ENCODE measurements around the gene RASSF5. TPM values are rescaled to one million over a fixed set of nuclear protein-coding genes. Genes with fewer than 3 reads are reported as not detected.

Gene RASSF5
- total RNA-seq, 2 experiments from 2014 or later: 153 to 156 TPM

DNA sequence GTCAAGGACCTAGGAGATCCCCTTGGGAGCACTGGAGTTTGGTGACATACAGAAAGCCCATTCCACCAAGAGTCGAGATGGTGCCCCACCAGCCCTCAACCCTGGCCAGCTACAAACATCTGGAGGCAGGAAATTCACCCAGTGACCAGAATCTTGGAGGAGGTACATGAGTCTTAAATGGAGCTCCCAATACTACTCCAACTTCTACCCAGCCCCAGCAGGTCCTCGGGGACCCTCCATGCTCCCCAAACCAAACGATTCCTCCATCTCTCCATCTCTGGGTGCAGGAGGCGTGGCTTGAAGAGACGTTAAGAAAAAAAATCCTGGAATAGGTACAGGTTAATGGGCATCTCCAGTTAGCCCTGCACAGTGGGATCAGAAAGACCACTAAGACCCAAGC lies 5.5 kb upstream of the RASSF5 start:
- Mint-ChIP-seq H3K27me3 (no peaks in the 10 kb centered on the region), H3K4me1 (ENCODE audit: low read depth) (peaks cover 22% of the 10 kb centered on the region), H3K9me3 (no peaks in the 10 kb centered on the region), H3K4me3 (no peak overlapping the region), H3K36me3 (ENCODE audit: low read depth) (peaks cover 18% of the 10 kb centered on the region), H3K27ac (no peak overlapping the region)
- Histone ChIP-seq H3K9me3 (ENCODE audit: control insufficient read depth in 1 of 2, insufficient read depth in 1 of 2, low read length in 2 of 2) (no peaks in the 10 kb centered on the region), H3K36me3 (ENCODE audit: insufficient read depth, low read length) (peaks cover 20% of the 10 kb centered on the region), H3K27ac (ENCODE audit: low read depth in 1 of 2, low read length in 2 of 2) (no peak overlapping the region), H3K27me3 (ENCODE audit: control insufficient read depth in 1 of 2, insufficient read depth in 2 of 2, low read length in 2 of 2) (no peaks in the 10 kb centered on the region), H3K4me1 (ENCODE audit: insufficient read depth, low read length) (peaks cover 19% of the 10 kb centered on the region), H3K4me3 (ENCODE audit: low read length) (no peak overlapping the region)
- intact Hi-C loops (cut with DNase I, micrococcal nuclease): no loop called here
- DNase-seq (no peak), ATAC-seq (ENCODE audit: poor library complexity) (no peak)
- POLR2A ChIA-PET: no interaction called here
- CTCF ChIA-PET: no interaction called here
- TF ChIP-seq, protein P1, sequence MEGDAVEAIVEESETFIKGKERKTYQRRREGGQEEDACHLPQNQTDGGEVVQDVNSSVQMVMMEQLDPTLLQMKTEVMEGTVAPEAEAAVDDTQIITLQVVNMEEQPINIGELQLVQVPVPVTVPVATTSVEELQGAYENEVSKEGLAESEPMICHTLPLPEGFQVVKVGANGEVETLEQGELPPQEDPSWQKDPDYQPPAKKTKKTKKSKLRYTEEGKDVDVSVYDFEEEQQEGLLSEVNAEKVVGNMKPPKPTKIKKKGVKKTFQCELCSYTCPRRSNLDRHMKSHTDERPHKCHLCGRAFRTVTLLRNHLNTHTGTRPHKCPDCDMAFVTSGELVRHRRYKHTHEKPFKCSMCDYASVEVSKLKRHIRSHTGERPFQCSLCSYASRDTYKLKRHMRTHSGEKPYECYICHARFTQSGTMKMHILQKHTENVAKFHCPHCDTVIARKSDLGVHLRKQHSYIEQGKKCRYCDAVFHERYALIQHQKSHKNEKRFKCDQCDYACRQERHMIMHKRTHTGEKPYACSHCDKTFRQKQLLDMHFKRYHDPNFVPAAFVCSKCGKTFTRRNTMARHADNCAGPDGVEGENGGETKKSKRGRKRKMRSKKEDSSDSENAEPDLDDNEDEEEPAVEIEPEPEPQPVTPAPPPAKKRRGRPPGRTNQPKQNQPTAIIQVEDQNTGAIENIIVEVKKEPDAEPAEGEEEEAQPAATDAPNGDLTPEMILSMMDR (IDR thresholded peaks at IDR 0.05): no peak

DNA sequence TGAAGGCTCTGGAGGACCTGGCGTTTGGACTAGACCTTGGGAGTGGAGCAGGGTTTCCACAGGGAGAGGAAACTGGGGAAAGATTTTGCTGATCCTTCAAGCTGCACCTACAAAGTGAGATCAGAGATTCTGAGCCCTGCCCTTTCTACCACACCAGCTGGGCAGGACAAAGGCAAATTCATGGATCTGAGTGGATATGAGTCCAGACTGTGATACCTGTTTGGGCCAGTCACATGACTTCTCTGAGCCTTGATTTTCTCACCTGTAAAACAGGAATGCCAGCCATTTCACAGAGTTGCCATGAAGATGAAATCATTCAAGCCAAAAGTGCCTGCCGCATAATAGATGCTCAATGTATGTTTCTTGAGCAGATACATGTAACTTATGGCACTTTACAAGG lies 4.9 kb upstream of the RASSF5 start:
- DNase-seq (no peak), ATAC-seq (ENCODE audit: poor library complexity) (no peak)
- Mint-ChIP-seq H3K27me3 (no peaks in the 10 kb centered on the region), H3K9me3 (no peaks in the 10 kb centered on the region), H3K27ac (no peak overlapping the region), H3K4me1 (ENCODE audit: low read depth) (peaks cover 22% of the 10 kb centered on the region), H3K36me3 (ENCODE audit: low read depth) (peaks cover 14% of the 10 kb centered on the region), H3K4me3 (no peak overlapping the region)
- ChIA-PET CTCF (no interaction called here), POLR2A (no interaction called here)
- H3K27me3 ChIP-seq (ENCODE audit: control insufficient read depth in 1 of 2, insufficient read depth in 2 of 2, low read length in 2 of 2): no peaks in the 10 kb centered on the region
- H3K4me3 ChIP-seq (ENCODE audit: low read length): no peak overlapping the region
- no peaks in the 10 kb centered on the region for H3K9me3 ChIP-seq (ENCODE audit: control insufficient read depth in 1 of 2, insufficient read depth in 1 of 2, low read length in 2 of 2)
- intact Hi-C loops (cut with DNase I, micrococcal nuclease): no loop called here
- H3K4me1 ChIP-seq (ENCODE audit: insufficient read depth, low read length): peaks cover 23% of the 10 kb centered on the region
- H3K36me3 ChIP-seq (ENCODE audit: insufficient read depth, low read length): peaks cover 17% of the 10 kb centered on the region
- TF ChIP-seq, protein P1 (IDR thresholded peaks at IDR 0.05): no peak
- no peak overlapping the region for H3K27ac ChIP-seq (ENCODE audit: low read depth in 1 of 2, low read length in 2 of 2)

DNA sequence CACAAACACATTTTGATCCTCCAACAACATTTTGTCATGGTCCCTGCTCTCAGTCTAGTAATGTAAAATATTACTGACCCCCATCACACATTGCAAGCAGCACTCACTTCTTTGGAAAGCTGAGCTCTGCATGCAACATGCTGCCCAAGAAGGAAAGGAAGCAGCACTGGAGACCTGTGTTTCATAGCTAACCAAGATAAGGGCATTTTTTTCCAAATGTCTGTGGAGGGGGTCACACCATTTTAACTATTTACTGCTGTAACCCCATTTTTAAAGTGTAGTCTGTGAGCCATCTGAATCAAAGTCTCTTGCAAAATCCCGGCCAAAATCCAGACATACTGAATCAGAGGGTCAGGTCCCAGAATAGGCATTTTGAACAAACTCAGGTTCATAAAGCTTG lies 4.5 kb upstream of the RASSF5 start:
- ATAC-seq (ENCODE audit: poor library complexity): no peak
- Histone ChIP-seq H3K27me3 (ENCODE audit: control insufficient read depth in 1 of 2, insufficient read depth in 2 of 2, low read length in 2 of 2) (no peaks in the 10 kb centered on the region), H3K27ac (ENCODE audit: low read depth in 1 of 2, low read length in 2 of 2) (no peak overlapping the region), H3K9me3 (ENCODE audit: control insufficient read depth in 1 of 2, insufficient read depth in 1 of 2, low read length in 2 of 2) (no peaks in the 10 kb centered on the region), H3K4me3 (ENCODE audit: low read length) (no peak overlapping the region), H3K36me3 (ENCODE audit: insufficient read depth, low read length) (peaks cover 15% of the 10 kb centered on the region), H3K4me1 (ENCODE audit: insufficient read depth, low read length) (peaks cover 24% of the 10 kb centered on the region)
- POLR2A ChIA-PET: no interaction called here
- Mint-ChIP-seq H3K4me3 (no peak overlapping the region), H3K4me1 (ENCODE audit: low read depth) (peaks cover 22% of the 10 kb centered on the region), H3K27me3 (no peaks in the 10 kb centered on the region), H3K27ac (peak overlapping the region; percentile 48), H3K9me3 (no peaks in the 10 kb centered on the region), H3K36me3 (ENCODE audit: low read depth) (peaks cover 13% of the 10 kb centered on the region)
- intact Hi-C loops (cut with DNase I, micrococcal nuclease): no loop called here
- no peak for DNase-seq
- TF ChIP-seq, protein P1 (IDR thresholded peaks at IDR 0.05): no peak
- CTCF ChIA-PET: no interaction called here

Data from CD4-positive, alpha-beta T cell (primary cell).